HepG2 (cell line): ENCODE results near the gene SLC22A23. TPM values are rescaled to one million over a fixed set of nuclear protein-coding genes. Genes with fewer than 3 reads are reported as not detected.
A peak's percentile ranks its signal among the peaks of the same experiment; 100 is the strongest.

Experiments
- CEBPG ChIP-seq: IDR thresholded peaks from 2 replicates; pipeline ENCODE4 v1.6.1; 2016
- ELF1 ChIP-seq: sonication (generic); formaldehyde crosslinking; IDR thresholded peaks from 2 replicates; pipeline ENCODE4 v1.4.0; 2020; ENCODE audit warnings: missing genetic modification reagents
- EP300 ChIP-seq, 3 experiments: sonication (generic) in 1 of 3; formaldehyde crosslinking in 1 of 3; IDR thresholded peaks; 2 replicates each; pipeline versions ENCODE4 v1.5.1 to v1.6.1; 2011 to 2020; ENCODE audit warnings: low read depth in 2 of 3, low read length in 2 of 3, borderline replicate concordance in 1 of 3, improper control_type of control experiment in 1 of 3, mild to moderate bottlenecking in 1 of 3, missing genetic modification reagents in 1 of 3, moderate library complexity in 1 of 3
- FOXP1 ChIP-seq, 2 experiments: fragments of 450-650 bp in 1 of 2; IDR thresholded peaks; 2 replicates each; pipeline ENCODE4 v1.6.1; 2017 to 2018; ENCODE audit warnings: antibody characterized with exemption in 1 of 2
- HNRNPL ChIP-seq: fragments of 200-400 bp; formaldehyde crosslinking; IDR thresholded peaks from 2 replicates; pipeline ENCODE4 v1.6.1; 2017; ENCODE audit warnings: mild to moderate bottlenecking, low read depth, low read length
- IRF2 ChIP-seq: IDR thresholded peaks from 2 replicates; pipeline ENCODE4 v1.6.1; 2018; ENCODE audit warnings: missing genetic modification reagents, missing compliant biosample characterization
- MAX ChIP-seq: IDR thresholded peaks from 2 replicates; pipeline ENCODE4 v1.6.1; 2012; ENCODE audit warnings: inconsistent platforms
- MBNL3 ChIP-seq: fragments of 250-450 bp; sonication (Bioruptor Pico); conservative IDR thresholded peaks from 2 replicates; pipeline ENCODE4 v1.8.0; 2022; ENCODE audit warnings: mild to moderate bottlenecking, inconsistent platforms
- MEIS2 ChIP-seq: sonication (generic); formaldehyde crosslinking; IDR thresholded peaks from 2 replicates; pipeline ENCODE4 v1.9.0; 2021; ENCODE audit warnings: mild to moderate bottlenecking, missing genetic modification reagents
- MXI1 ChIP-seq: IDR thresholded peaks from 3 replicates; pipeline ENCODE4 v1.6.1; 2012; ENCODE audit warnings: low read depth, low read length, inconsistent platforms, borderline replicate concordance
- NFIC ChIP-seq: IDR thresholded peaks from 2 replicates; pipeline ENCODE4 v1.6.1; 2012; ENCODE audit warnings: mild to moderate bottlenecking, low read length, inconsistent platforms
- NFRKB ChIP-seq: fragments of 450-650 bp; IDR thresholded peaks from 2 replicates; pipeline ENCODE4 v1.6.1; 2017
- NR2F1 ChIP-seq, 2 experiments: fragments of 450-650 bp in 1 of 2; formaldehyde crosslinking in 1 of 2; IDR thresholded peaks; 2 replicates each; pipeline versions ENCODE4 v1.5.0 to v1.6.1; 2016 to 2020; ENCODE audit warnings: mild to moderate bottlenecking in 1 of 2, missing compliant biosample characterization in 1 of 2, missing genetic modification reagents in 1 of 2, moderate library complexity in 1 of 2
- RBM22 ChIP-seq: fragments of 200-400 bp; formaldehyde crosslinking; optimal IDR thresholded peaks from 2 replicates; pipeline ENCODE3; 2017; ENCODE audit warnings: mild to moderate bottlenecking, low read length, moderate library complexity
- RFX3 ChIP-seq: IDR thresholded peaks from 2 replicates; pipeline ENCODE4 v1.6.1; 2016; ENCODE audit warnings: missing biosample characterization, missing genetic modification reagents
- ZNF562 ChIP-seq: sonication (generic); formaldehyde crosslinking; IDR thresholded peaks from 2 replicates; pipeline ENCODE4 v1.8.0; 2022; ENCODE audit warnings: missing genetic modification reagents, borderline replicate concordance
- ZNF772 ChIP-seq: sonication (generic); formaldehyde crosslinking; IDR thresholded peaks from 2 replicates; pipeline ENCODE4 v1.5.0; 2020; ENCODE audit warnings: mild to moderate bottlenecking, missing genetic modification reagents
- polyA plus RNA-seq, 8 experiments: library from polyadenylated mRNA; depleted of rRNA in 3 of 8; stranded (reverse) in 7 of 8; unstranded in 1 of 8; fragments of >200 nt; fragmentation: Illumina TruSeq in 4 of 8; extraction: Trizol in 4 of 8; gene quantifications; 2 replicates each; pipeline versions ENCODE4 v1.2.1 to v1.2.3, GENCODE V29; 2011 to 2016; ENCODE audit warnings: low read depth in 4 of 8, missing spikeins in 1 of 8, mixed read lengths in 1 of 8; ENCODE audit not compliant: insufficient read depth in 1 of 8
- total RNA-seq, 5 experiments: library from RNA; depleted of rRNA; stranded (reverse); fragments of >200 nt; fragmentation: Illumina TruSeq; extraction: Trizol; gene quantifications; 2 replicates each; pipeline ENCODE4 v1.2.3, GENCODE V29; 2016; ENCODE audit warnings: low read depth in 1 of 5
- TF ChIP-seq, protein P1 (sequence below): sonication (generic); formaldehyde crosslinking; IDR thresholded peaks from 2 replicates; pipeline ENCODE4 v1.4.0; 2020; ENCODE audit warnings: missing genetic modification reagents
- TF ChIP-seq, protein P2 (sequence below): sonication (generic); formaldehyde crosslinking; IDR thresholded peaks from 2 replicates; pipeline ENCODE4 v1.4.0; 2020; ENCODE audit warnings: missing genetic modification reagents
- TF ChIP-seq, protein P3 (sequence below): sonication (generic); formaldehyde crosslinking; IDR thresholded peaks from 2 replicates; pipeline ENCODE4 v1.5.1; 2020; ENCODE audit warnings: mild to moderate bottlenecking, moderate library complexity, missing genetic modification reagents
- TF ChIP-seq, protein P4 (sequence below): sonication (generic); formaldehyde crosslinking; IDR thresholded peaks from 2 replicates; pipeline ENCODE4 v1.8.1; 2022; ENCODE audit warnings: low read depth, mild to moderate bottlenecking, missing genetic modification reagents

Gene SLC22A23
- total and polyA plus RNA-seq, 2 of the 13 experiments (the other 11 are each of a cell fraction or from before 2014, with no cell fraction given), result 11.8 to 17.5 TPM

DNA sequence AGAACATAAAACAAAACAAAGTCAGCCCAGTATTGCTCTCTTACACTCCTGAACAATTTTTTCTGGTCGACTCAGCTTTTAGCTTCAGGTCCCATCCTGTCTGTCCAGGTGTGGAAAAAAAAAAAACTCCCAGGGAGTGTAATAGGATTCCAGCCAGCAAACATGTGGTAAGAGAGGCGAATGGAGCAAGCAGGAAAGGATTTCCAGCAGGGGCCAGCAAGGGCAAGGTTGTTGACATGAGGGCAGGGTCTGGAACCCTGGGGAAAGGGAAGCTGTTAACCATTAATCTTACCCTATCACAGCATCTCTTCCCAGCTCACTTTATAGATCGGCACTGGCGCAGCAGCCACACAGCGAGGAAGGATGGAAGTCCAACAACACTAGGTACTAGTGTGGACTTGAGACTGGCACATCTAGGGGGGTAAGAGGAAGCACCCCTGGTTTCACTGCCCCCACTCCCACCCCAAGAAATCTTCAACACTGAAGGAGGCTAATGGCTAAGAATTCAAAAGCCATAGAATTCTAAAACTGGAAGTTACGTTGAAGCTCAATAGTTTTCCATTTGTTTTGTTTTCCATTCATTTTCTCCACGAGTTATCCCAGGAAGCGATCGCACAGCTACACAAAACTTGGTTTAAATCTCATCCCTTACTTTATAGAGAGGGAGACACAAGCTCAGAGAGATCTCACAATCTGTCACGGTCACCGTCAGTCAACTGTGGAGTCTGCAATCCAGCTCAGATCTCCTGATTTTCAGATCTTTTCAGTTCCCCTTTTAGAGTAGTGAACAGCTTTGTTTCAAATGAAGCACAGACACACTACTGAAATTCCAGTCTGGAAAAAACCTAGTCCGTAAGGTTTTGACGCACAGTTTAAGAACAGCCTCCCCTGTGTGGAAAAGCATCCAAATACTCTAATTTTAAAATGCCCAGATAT lies 53.3 kb downstream of the SLC22A23 start (continued):
- TF ChIP-seq, protein P1, sequence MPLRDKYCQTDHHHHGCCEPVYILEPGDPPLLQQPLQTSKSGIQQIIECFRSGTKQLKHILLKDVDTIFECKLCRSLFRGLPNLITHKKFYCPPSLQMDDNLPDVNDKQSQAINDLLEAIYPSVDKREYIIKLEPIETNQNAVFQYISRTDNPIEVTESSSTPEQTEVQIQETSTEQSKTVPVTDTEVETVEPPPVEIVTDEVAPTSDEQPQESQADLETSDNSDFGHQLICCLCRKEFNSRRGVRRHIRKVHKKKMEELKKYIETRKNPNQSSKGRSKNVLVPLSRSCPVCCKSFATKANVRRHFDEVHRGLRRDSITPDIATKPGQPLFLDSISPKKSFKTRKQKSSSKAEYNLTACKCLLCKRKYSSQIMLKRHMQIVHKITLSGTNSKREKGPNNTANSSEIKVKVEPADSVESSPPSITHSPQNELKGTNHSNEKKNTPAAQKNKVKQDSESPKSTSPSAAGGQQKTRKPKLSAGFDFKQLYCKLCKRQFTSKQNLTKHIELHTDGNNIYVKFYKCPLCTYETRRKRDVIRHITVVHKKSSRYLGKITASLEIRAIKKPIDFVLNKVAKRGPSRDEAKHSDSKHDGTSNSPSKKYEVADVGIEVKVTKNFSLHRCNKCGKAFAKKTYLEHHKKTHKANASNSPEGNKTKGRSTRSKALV (CRISPR knock-in tag), result no peak; the same call in 1 of the 2 replicates
- TF ChIP-seq EP300 (IDR thresholded peaks at IDR 0.05; ENCODE audit: low read depth in 2 of 2, low read length in 2 of 2) (peak; percentile 93 to 99), EP300 (CRISPR knock-in tag; IDR thresholded peaks at IDR 0.05; ENCODE audit: borderline replicate concordance) (peak; percentile 94), NFIC (peak; percentile 97), ZNF562 (CRISPR knock-in tag) (no peak), MEIS2 (CRISPR knock-in tag) (peak; percentile 95), IRF2 (CRISPR knock-in tag) (peak; percentile 99), RFX3 (peak; percentile 24; the same call in 1 of the 2 replicates), FOXP1 (IDR thresholded peaks at IDR 0.05) (0 out of 2 replicates have a peak, but pooled peaks have one; percentile 33), FOXP1 (CRISPR knock-in tag; IDR thresholded peaks at IDR 0.05) (peak; percentile 94), MAX (peak; percentile 93), MXI1 (peak; percentile 91; the same call in 1 of the 3 replicates), RBM22 (peak; percentile 67), NFRKB (no peak), MBNL3 (CRISPR knock-in tag) (no peak), ELF1 (CRISPR knock-in tag) (peak; percentile 80), CEBPG (CRISPR knock-in tag) (peak; percentile 93), ZNF772 (CRISPR knock-in tag) (peak; percentile 96), NR2F1 (CRISPR knock-in tag; IDR thresholded peaks at IDR 0.05) (peak; percentile 92 to 97), HNRNPL (0 out of 2 replicates have a peak, but pooled peaks have one; percentile 60)
- TF ChIP-seq, protein P2, sequence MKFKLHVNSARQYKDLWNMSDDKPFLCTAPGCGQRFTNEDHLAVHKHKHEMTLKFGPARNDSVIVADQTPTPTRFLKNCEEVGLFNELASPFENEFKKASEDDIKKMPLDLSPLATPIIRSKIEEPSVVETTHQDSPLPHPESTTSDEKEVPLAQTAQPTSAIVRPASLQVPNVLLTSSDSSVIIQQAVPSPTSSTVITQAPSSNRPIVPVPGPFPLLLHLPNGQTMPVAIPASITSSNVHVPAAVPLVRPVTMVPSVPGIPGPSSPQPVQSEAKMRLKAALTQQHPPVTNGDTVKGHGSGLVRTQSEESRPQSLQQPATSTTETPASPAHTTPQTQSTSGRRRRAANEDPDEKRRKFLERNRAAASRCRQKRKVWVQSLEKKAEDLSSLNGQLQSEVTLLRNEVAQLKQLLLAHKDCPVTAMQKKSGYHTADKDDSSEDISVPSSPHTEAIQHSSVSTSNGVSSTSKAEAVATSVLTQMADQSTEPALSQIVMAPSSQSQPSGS (CRISPR knock-in tag), result peak; percentile 93
- TF ChIP-seq, protein P3, sequence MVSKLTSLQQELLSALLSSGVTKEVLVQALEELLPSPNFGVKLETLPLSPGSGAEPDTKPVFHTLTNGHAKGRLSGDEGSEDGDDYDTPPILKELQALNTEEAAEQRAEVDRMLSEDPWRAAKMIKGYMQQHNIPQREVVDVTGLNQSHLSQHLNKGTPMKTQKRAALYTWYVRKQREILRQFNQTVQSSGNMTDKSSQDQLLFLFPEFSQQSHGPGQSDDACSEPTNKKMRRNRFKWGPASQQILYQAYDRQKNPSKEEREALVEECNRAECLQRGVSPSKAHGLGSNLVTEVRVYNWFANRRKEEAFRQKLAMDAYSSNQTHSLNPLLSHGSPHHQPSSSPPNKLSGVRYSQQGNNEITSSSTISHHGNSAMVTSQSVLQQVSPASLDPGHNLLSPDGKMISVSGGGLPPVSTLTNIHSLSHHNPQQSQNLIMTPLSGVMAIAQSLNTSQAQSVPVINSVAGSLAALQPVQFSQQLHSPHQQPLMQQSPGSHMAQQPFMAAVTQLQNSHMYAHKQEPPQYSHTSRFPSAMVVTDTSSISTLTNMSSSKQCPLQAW, result peak; percentile 100
- TF ChIP-seq, protein P4, sequence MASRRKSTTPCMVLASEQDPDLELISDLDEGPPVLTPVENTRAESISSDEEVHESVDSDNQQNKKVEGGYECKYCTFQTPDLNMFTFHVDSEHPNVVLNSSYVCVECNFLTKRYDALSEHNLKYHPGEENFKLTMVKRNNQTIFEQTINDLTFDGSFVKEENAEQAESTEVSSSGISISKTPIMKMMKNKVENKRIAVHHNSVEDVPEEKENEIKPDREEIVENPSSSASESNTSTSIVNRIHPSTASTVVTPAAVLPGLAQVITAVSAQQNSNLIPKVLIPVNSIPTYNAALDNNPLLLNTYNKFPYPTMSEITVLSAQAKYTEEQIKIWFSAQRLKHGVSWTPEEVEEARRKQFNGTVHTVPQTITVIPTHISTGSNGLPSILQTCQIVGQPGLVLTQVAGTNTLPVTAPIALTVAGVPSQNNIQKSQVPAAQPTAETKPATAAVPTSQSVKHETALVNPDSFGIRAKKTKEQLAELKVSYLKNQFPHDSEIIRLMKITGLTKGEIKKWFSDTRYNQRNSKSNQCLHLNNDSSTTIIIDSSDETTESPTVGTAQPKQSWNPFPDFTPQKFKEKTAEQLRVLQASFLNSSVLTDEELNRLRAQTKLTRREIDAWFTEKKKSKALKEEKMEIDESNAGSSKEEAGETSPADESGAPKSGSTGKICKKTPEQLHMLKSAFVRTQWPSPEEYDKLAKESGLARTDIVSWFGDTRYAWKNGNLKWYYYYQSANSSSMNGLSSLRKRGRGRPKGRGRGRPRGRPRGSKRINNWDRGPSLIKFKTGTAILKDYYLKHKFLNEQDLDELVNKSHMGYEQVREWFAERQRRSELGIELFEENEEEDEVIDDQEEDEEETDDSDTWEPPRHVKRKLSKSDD, result peak; percentile 25; the same call in 1 of the 2 replicates
